GM18526 (cell line): Measurements from ENCODE around the gene FYN.

ENCODE experiments used
- POLR2A ChIP-seq: IDR thresholded peaks from 3 replicates; pipeline ENCODE4 v1.6.1; 2011; ENCODE audit not compliant: insufficient read length; ENCODE audit errors: extremely low read depth

Gene FYN

GRCh38 chr6:111769365-111770152 is 103.7 kb downstream of the FYN start:
- TF ChIP-seq POLR2A: no peak

GRCh38 chr6:111768431-111768770 is 104.9 kb downstream of the FYN start:
- no peak for TF ChIP-seq POLR2A

GRCh38 chr6:111767752-111768430 is 105.4 kb downstream of the FYN start:
- no peak for TF ChIP-seq POLR2A

GRCh38 chr6:111766201-111766857 is 106.9 kb downstream of the FYN start:
- TF ChIP-seq POLR2A: no peak

GRCh38 chr6:111765763-111766162 is 107.5 kb downstream of the FYN start:
- TF ChIP-seq POLR2A: no peak

GRCh38 chr6:111764238-111765175 is 108.7 kb downstream of the FYN start:
- TF ChIP-seq POLR2A: no peak

GRCh38 chr6:111763381-111763780 is 109.9 kb downstream of the FYN start:
- TF ChIP-seq POLR2A: no peak

GRCh38 chr6:111761783-111762312 is 111.4 kb downstream of the FYN start:
- TF ChIP-seq POLR2A: no peak

- no peak for TF ChIP-seq POLR2A
Observed at GRCh38 chr6:111761212-111761611, 112.0 kb downstream of the FYN start.

- TF ChIP-seq POLR2A: no peak
Observed at GRCh38 chr6:111759836-111760785, 113.1 kb downstream of the FYN start.

GRCh38 chr6:111759331-111759835 is 113.9 kb downstream of the FYN start:
- no peak for TF ChIP-seq POLR2A

GRCh38 chr6:111758608-111759329 is 114.5 kb downstream of the FYN start:
- no peak for TF ChIP-seq POLR2A

- no peak for TF ChIP-seq POLR2A
Observed at GRCh38 chr6:111757342-111757741, 115.9 kb downstream of the FYN start.
